Stimulated activated CD8-positive, alpha-beta memory T cell treated with anti-CD3 and anti-CD28 coated beads, Interleukin-4, amount 100 ng/mL, for 24 hours (primary cell): ENCODE data around the gene PLCB1.
"Not testable (repeated sequence)": the region's sequence is repeated elsewhere in the genome, so short reads cannot be mapped to it uniquely, and the experiment has no call there.

Experiments used
- DNase-seq: peaks from one replicate; pipeline ENCODE4 v3.0.0-alpha.2; 2020; ENCODE audit warnings: low read depth

Gene PLCB1

GRCh38 chr20:8156235-8157079 lies 24.4 kb downstream of the PLCB1 start:
- DNase-seq: no peak

- DNase-seq: not testable (repeated sequence)
Measured at GRCh38 chr20:8159217-8159616, 27.2 kb downstream of the PLCB1 start.

- no peak for DNase-seq
Measured at GRCh38 chr20:8161264-8162071, 29.4 kb downstream of the PLCB1 start.

GRCh38 chr20:8162610-8163009 lies 30.5 kb downstream of the PLCB1 start:
- DNase-seq: no peak

GRCh38 chr20:8163543-8163942 lies 31.5 kb downstream of the PLCB1 start:
- no peak for DNase-seq

GRCh38 chr20:8166730-8167129 lies 34.7 kb downstream of the PLCB1 start:
- no peak for DNase-seq

GRCh38 chr20:8168785-8169288 lies 36.8 kb downstream of the PLCB1 start:
- no peak for DNase-seq

- no peak for DNase-seq
Measured at GRCh38 chr20:8170921-8171320, 38.9 kb downstream of the PLCB1 start.

GRCh38 chr20:8172191-8172590 lies 40.1 kb downstream of the PLCB1 start:
- no peak for DNase-seq

- DNase-seq: no peak
Measured at GRCh38 chr20:8175741-8176675, 43.9 kb downstream of the PLCB1 start.

- DNase-seq: no peak
Measured at GRCh38 chr20:8183526-8183925, 51.5 kb downstream of the PLCB1 start.

GRCh38 chr20:8187740-8188139 lies 55.7 kb downstream of the PLCB1 start:
- DNase-seq: no peak

- no peak for DNase-seq
Measured at GRCh38 chr20:8190043-8190880, 58.2 kb downstream of the PLCB1 start.

- DNase-seq: no peak
Measured at GRCh38 chr20:8194721-8195120, 62.7 kb downstream of the PLCB1 start.

- DNase-seq: no peak
Measured at GRCh38 chr20:8196096-8196495, 64.0 kb downstream of the PLCB1 start.

- DNase-seq: no peak
Measured at GRCh38 chr20:8200220-8200619, 68.2 kb downstream of the PLCB1 start.

- DNase-seq: no peak
Measured at GRCh38 chr20:8203366-8203765, 71.3 kb downstream of the PLCB1 start.

GRCh38 chr20:8205996-8206395 lies 73.9 kb downstream of the PLCB1 start:
- DNase-seq: no peak

- no peak for DNase-seq
Measured at GRCh38 chr20:8208226-8208625, 76.2 kb downstream of the PLCB1 start.

GRCh38 chr20:8209061-8209460 lies 77.0 kb downstream of the PLCB1 start:
- no peak for DNase-seq

- DNase-seq: no peak
Measured at GRCh38 chr20:8210749-8211148, 78.7 kb downstream of the PLCB1 start.
